NCI-H2171 treated with DMSO at 0.1 percent for 48 hours (cell line): Measurements from ENCODE around the gene PKD1.
"Not testable (repeated sequence)": the region's sequence is repeated elsewhere in the genome, so short reads cannot be mapped to it uniquely, and the experiment has no call there.

Source experiments
- DNase-seq: peaks from one replicate; lab custom pipeline; 2025; lab: John Stamatoyannopoulos, UW

The PKD1 gene

GRCh38 chr16:2123706-2124376 is 11.9 kb downstream of the PKD1 start:
- not testable (repeated sequence) for DNase-seq

GRCh38 chr16:2122934-2123683 is 12.6 kb downstream of the PKD1 start:
- DNase-seq, result peak; percentile 64

GRCh38 chr16:2122429-2122828 is 13.3 kb downstream of the PKD1 start:
- DNase-seq, result no peak

- DNase-seq, result no peak
Measured at GRCh38 chr16:2121853-2122252, 13.8 kb downstream of the PKD1 start.

- DNase-seq, result peak; percentile 33
Measured at GRCh38 chr16:2121325-2121724, 14.4 kb downstream of the PKD1 start.

- not testable (repeated sequence) for DNase-seq
Measured at GRCh38 chr16:2117960-2118722, 17.6 kb downstream of the PKD1 start.

GRCh38 chr16:2117341-2117740 is 18.4 kb downstream of the PKD1 start:
- DNase-seq, result not testable (repeated sequence)

GRCh38 chr16:2116428-2116827 is 19.3 kb downstream of the PKD1 start:
- DNase-seq, result not testable (repeated sequence)

- DNase-seq, result no peak
Measured at GRCh38 chr16:2115591-2115973, 20.1 kb downstream of the PKD1 start.

GRCh38 chr16:2114885-2115590 is 20.7 kb downstream of the PKD1 start:
- DNase-seq, result not testable (repeated sequence)

GRCh38 chr16:2114225-2114624 is 21.5 kb downstream of the PKD1 start:
- DNase-seq, result not testable (repeated sequence)

GRCh38 chr16:2112539-2113106 is 23.1 kb downstream of the PKD1 start:
- DNase-seq, result not testable (repeated sequence)

GRCh38 chr16:2111412-2112335 is 24.0 kb downstream of the PKD1 start:
- not testable (repeated sequence) for DNase-seq

- DNase-seq, result not testable (repeated sequence)
Measured at GRCh38 chr16:2111009-2111353, 24.7 kb downstream of the PKD1 start.

- DNase-seq, result not testable (repeated sequence)
Measured at GRCh38 chr16:2110332-2111008, 25.2 kb downstream of the PKD1 start.

GRCh38 chr16:2109872-2110271 is 25.8 kb downstream of the PKD1 start:
- not testable (repeated sequence) for DNase-seq

- not testable (repeated sequence) for DNase-seq
Measured at GRCh38 chr16:2109271-2109580, 26.5 kb downstream of the PKD1 start.

GRCh38 chr16:2108446-2109270 is 27.0 kb downstream of the PKD1 start:
- DNase-seq, result not testable (repeated sequence)

- not testable (repeated sequence) for DNase-seq
Measured at GRCh38 chr16:2107791-2108125, 27.9 kb downstream of the PKD1 start.
